PC-9 (cell line): ENCODE results near the gene NDST4. TPM values are rescaled to one million over a fixed set of nuclear protein-coding genes. Genes with fewer than 3 reads are reported as not detected.

ENCODE experiments used
- BruUV-seq: library from RNA; stranded (reverse); fragments of 400-500 nt; replicated peaks from 2 replicates; lab custom pipeline; 2021; lab: Mats Ljungman, UMichigan
- CTCF ChIA-PET: fragments of 300-600 bp; sonication (Branson Sonifier 250); formaldehyde crosslinking; loops from one replicate; lab custom pipeline; 2022; ENCODE audit warnings: antibody characterized with exemption; lab: Charles Lee
- POLR2A ChIA-PET: fragments of 300-600 bp; sonication (Branson Sonifier 250); formaldehyde crosslinking; loops from one replicate; lab custom pipeline; 2022; ENCODE audit warnings: antibody characterized with exemption; ENCODE audit not compliant: unreplicated experiment; lab: Charles Lee
- DNase-seq, 2 experiments: peaks; one replicate each; pipeline versions ENCODE4 v3.0.0 to v3.0.0-alpha.2; 2015 to 2022; ENCODE audit warnings: mixed read lengths in 1 of 2
- H2AFZ ChIP-seq: fragments of 200-600 bp; sonication (generic); 2 replicates; pipeline ENCODE4 v1.8.1; 2017; ENCODE audit warnings: antibody characterized with exemption
- H3F3A ChIP-seq: fragments of 200-600 bp; sonication (generic); 2 replicates; pipeline ENCODE4 v1.8.1; 2017; ENCODE audit warnings: antibody characterized with exemption, mild to moderate bottlenecking, low read depth; ENCODE audit not compliant: insufficient read depth
- H3K27ac ChIP-seq: fragments of 200-600 bp; sonication (generic); 2 replicates; pipeline ENCODE4 v1.6.1; 2016; ENCODE audit warnings: mixed run types
- H3K27me3 ChIP-seq: fragments of 200-600 bp; sonication (generic); 2 replicates; pipeline ENCODE4 v1.6.1; 2016; ENCODE audit warnings: low read depth, mixed run types; ENCODE audit not compliant: insufficient read depth
- H3K36me3 ChIP-seq: fragments of 200-600 bp; sonication (generic); 2 replicates; pipeline ENCODE4 v1.6.1; 2016; ENCODE audit warnings: low read depth, mixed run types
- H3K4me1 ChIP-seq: fragments of 200-600 bp; sonication (generic); replicated peaks from 2 replicates; pipeline ENCODE4 v1.6.1; 2016; ENCODE audit warnings: mixed run types; ENCODE audit not compliant: insufficient read depth
- H3K4me2 ChIP-seq: fragments of 200-600 bp; sonication (generic); 2 replicates; pipeline ENCODE4 v1.6.1; 2017; ENCODE audit warnings: mixed run types
- H3K4me3 ChIP-seq: fragments of 200-600 bp; sonication (generic); 2 replicates; pipeline ENCODE4 v1.6.1; 2016; ENCODE audit warnings: mixed run types
- H3K79me2 ChIP-seq: fragments of 200-600 bp; sonication (generic); 2 replicates; pipeline ENCODE4 v1.6.1; 2017; ENCODE audit warnings: low read depth, mixed run types
- H3K9me2 ChIP-seq: fragments of 200-600 bp; sonication (generic); 2 replicates; pipeline ENCODE4 v1.8.1; 2017; ENCODE audit warnings: mild to moderate bottlenecking; ENCODE audit not compliant: insufficient read depth
- H3K9me3 ChIP-seq: fragments of 200-600 bp; sonication (generic); 2 replicates; pipeline ENCODE4 v1.8.1; 2016; ENCODE audit warnings: low read depth; ENCODE audit not compliant: insufficient read depth
- H4K20me1 ChIP-seq: fragments of 200-600 bp; sonication (generic); 2 replicates; pipeline ENCODE4 v1.8.1; 2017; ENCODE audit not compliant: insufficient read depth
- CTCF ChIP-seq: fragments of 200-600 bp; sonication (generic); conservative IDR thresholded peaks from 2 replicates; pipeline ENCODE4 v1.6.1; 2017; ENCODE audit warnings: mixed run types, antibody characterized with exemption, mild to moderate bottlenecking, moderate library complexity
- EZH2 ChIP-seq: fragments of 200-600 bp; sonication (generic); IDR thresholded peaks from 2 replicates; pipeline ENCODE4 v1.8.0; 2017; ENCODE audit warnings: antibody characterized with exemption, low read depth
- intact Hi-C: fragments of 100-400 bp; cut with micrococcal nuclease; formaldehyde crosslinking; loops from one replicate; pipeline ENCODE4 v1.10.0; 2022; ENCODE audit not compliant: unreplicated experiment
- total RNA-seq: library from RNA; stranded (reverse); gene quantifications from 2 replicates; pipeline ENCODE4 v1.2.3, GENCODE V29; 2021

Gene NDST4
- total RNA-seq, 1 experiment from 2014 or later, result not detected

GRCh38 chr4:114998316-114998715 is 115.1 kb downstream of the NDST4 start:
- ChIA-PET POLR2A (no interaction called here), CTCF (no interaction called here)
- Histone ChIP-seq H3K36me3 (no peaks in the 10 kb centered on the region), H3K79me2 (no peaks in the 10 kb centered on the region), H3K4me2 (no peak overlapping the region), H3K4me3 (no peak overlapping the region), H3K9me3 (no peaks in the 10 kb centered on the region), H2AFZ (no peak overlapping the region), H4K20me1 (no peaks in the 10 kb centered on the region), H3K9me2 (no peaks in the 10 kb centered on the region), H3F3A (no peaks in the 10 kb centered on the region), H3K27me3 (no peaks in the 10 kb centered on the region), H3K4me1 (no peaks in the 10 kb centered on the region), H3K27ac (no peak overlapping the region)
- DNase-seq, result no peak
- intact Hi-C loops, result no loop called here
- no TSS peak for BruUV-seq
- TF ChIP-seq CTCF, result no peak
- no peak for TF ChIP-seq EZH2

DNA sequence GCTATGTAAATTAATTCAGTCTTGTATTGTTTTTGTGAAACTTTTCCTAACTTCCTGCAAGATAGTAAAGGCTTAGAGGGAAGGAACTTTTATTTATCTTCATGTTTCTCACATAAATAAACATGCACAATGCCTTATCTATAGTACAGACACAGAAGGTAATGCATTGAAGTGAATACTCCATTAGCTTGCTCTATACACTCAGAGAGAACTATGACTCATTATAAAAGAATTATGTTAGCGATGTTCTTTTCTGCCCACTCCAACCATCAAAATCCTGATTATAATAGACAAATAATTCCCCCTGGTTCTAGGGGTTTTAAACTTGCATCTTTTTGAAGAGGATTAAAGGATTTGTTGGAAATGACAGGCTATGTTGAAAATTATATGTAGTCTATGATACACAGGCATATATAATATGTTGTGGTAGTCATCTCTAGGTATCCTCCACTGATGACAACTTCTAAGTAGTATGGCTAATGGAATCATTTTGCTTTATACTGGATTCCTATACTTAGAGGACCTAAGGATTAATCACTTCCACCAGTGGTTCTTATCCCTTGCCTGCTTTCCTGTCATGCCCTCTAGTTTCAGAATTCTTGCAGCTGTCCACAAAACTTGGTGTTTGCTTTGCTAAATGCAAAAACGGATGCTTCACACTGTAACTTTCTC is 115.7 kb downstream of the NDST4 start:
- CTCF ChIA-PET, result no interaction called here
- POLR2A ChIA-PET, result no interaction called here
- H3K79me2 ChIP-seq, result no peaks in the 10 kb centered on the region
- no TSS peak for BruUV-seq
- H3K9me3 ChIP-seq, result no peaks in the 10 kb centered on the region
- no peaks in the 10 kb centered on the region for H3K4me1 ChIP-seq
- no peak overlapping the region for H3K27ac ChIP-seq
- H3K4me2 ChIP-seq, result no peak overlapping the region
- TF ChIP-seq CTCF (no peak), EZH2 (no peak)
- no peaks in the 10 kb centered on the region for H4K20me1 ChIP-seq
- no peaks in the 10 kb centered on the region for H3K36me3 ChIP-seq
- no peaks in the 10 kb centered on the region for H3F3A ChIP-seq
- DNase-seq, result no peak
- H3K9me2 ChIP-seq, result no peaks in the 10 kb centered on the region
- intact Hi-C loops, result no loop called here
- no peaks in the 10 kb centered on the region for H3K27me3 ChIP-seq
- no peak overlapping the region for H2AFZ ChIP-seq
- no peak overlapping the region for H3K4me3 ChIP-seq

DNA sequence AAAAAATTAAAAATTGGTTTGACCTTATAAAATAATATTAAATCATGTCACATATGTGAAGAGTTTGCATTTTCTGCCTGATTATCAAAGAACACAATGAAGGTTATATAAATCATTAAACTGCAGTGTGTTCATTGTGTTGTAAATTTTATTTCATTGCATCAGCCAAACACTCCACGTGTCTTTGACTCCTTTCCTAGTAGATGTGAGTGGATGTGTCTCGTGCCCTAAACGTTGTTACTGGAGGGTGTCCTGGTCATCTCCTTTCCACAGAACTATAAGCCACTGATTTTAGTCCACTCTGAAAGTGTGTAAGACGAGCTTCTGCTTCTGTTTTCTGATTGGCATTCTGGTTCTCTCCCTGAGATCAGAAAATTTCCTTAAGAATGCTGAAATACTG is 127.3 kb downstream of the NDST4 start:
- Histone ChIP-seq H3K9me3 (no peaks in the 10 kb centered on the region), H3K79me2 (no peaks in the 10 kb centered on the region), H3K27ac (no peak overlapping the region), H3K9me2 (no peaks in the 10 kb centered on the region), H3K36me3 (no peaks in the 10 kb centered on the region), H3K4me1 (no peaks in the 10 kb centered on the region), H3F3A (no peaks in the 10 kb centered on the region), H2AFZ (peak overlapping the region; percentile 66; the same call in 1 of the 2 replicates), H3K4me2 (no peak overlapping the region), H3K27me3 (no peaks in the 10 kb centered on the region), H4K20me1 (no peaks in the 10 kb centered on the region), H3K4me3 (no peak overlapping the region)
- ChIA-PET POLR2A (no interaction called here), CTCF (no interaction called here)
- intact Hi-C loops, result no loop called here
- TF ChIP-seq CTCF (no peak), EZH2 (no peak)
- BruUV-seq, result no TSS peak
- DNase-seq, result no peak
